A549 treated with Mapracorat at 1 μM for 4 hours (cell line): Measurements from ENCODE around the gene PDZD11. TPM values are rescaled to one million over a fixed set of nuclear protein-coding genes. Genes with fewer than 3 reads are reported as not detected.

ENCODE experiments used
- total RNA-seq: library from RNA; stranded (reverse); fragments of 200-300 nt; extraction: Qiagen RNA extraction; gene quantifications from 5 replicates; pipeline ENCODE4 v1.2.3, GENCODE V29; 2022

Gene PDZD11
- 85.5 to 110 TPM (median 91.6 TPM) in 5 replicates for total RNA-seq

GRCh38 chrX:70289793-70290770, at the start of gene PDZD11, which contains the start of gene KIF4A:
Gene PDZD11, minus strand, starts transcription at chrX:70289927. Its CDS starts 586 bp downstream, at chrX:70289341.
Gene KIF4A, plus strand, starts transcription at chrX:70290104. Its CDS starts 355 bp downstream, at chrX:70290459.

GRCh38 chrX:70281951-70282350, 7.8 kb downstream of the PDZD11 start, which contains the start of gene RAB41:
Gene RAB41, plus strand, starts transcription at chrX:70282172. Its CDS starts 46 bp downstream, at chrX:70282218.

GRCh38 chrX:70268034-70268433, 21.7 kb downstream of the PDZD11 start, which contains the start of gene ARR3:
Gene ARR3, plus strand, starts transcription at chrX:70268334. Its CDS starts 1,052 bp downstream, at chrX:70269386.

GRCh38 chrX:70260104-70260503, 29.6 kb downstream of the PDZD11 start, which contains the start of gene P2RY4:
Gene P2RY4, minus strand, starts transcription at chrX:70260204. Its CDS starts 580 bp downstream, at chrX:70259624.

Other genes with a start within 250 kb of the PDZD11 start
- gene AWAT2, start 240.0 kb downstream of the PDZD11 start, total RNA-seq, result not detected in 5 replicates
- not detected in 5 replicates for gene OTUD6A, start 227.5 kb downstream of the PDZD11 start, total RNA-seq
- gene IGBP1, start 156.5 kb downstream of the PDZD11 start, total RNA-seq, result 58.5 to 70.0 TPM (median 64.7 TPM) in 5 replicates
- gene DGAT2L6, start 112.4 kb downstream of the PDZD11 start, total RNA-seq, result not detected in 5 replicates
- gene AWAT1, start 55.3 kb downstream of the PDZD11 start, total RNA-seq, result not detected in 5 replicates
- gene P2RY4, start 29.7 kb downstream of the PDZD11 start, total RNA-seq, result not detected in 5 replicates
- not detected in 5 replicates for gene ARR3, start 21.6 kb downstream of the PDZD11 start, total RNA-seq
- not detected in 5 replicates for gene RAB41, start 7.8 kb downstream of the PDZD11 start, total RNA-seq
- 25.0 to 29.1 TPM (median 26.5 TPM) in 5 replicates for gene KIF4A, start 177 bp upstream of the PDZD11 start, total RNA-seq
- gene GDPD2, start 133.4 kb upstream of the PDZD11 start, total RNA-seq, result 0.07 to 0.14 TPM in 2 of 5 replicates, not detected in the others
- 4.2 to 5.6 TPM (median 4.9 TPM) in 5 replicates for gene DLG3, start 154.9 kb upstream of the PDZD11 start, total RNA-seq